Stomach (tissue), 9 donors: ENCODE measurements around the gene CNTN5. TPM values are rescaled to one million over a fixed set of nuclear protein-coding genes. Genes with fewer than 3 reads are reported as not detected.
A peak's percentile ranks its signal among the peaks of the same experiment; 100 is the strongest.
"Not testable (repeated sequence)": the region's sequence is repeated elsewhere in the genome, so short reads cannot be mapped to it uniquely, and the experiment has no call there.

Source experiments
- DNase-seq, 2 donors: peaks; one replicate each; pipeline versions ENCODE4 v3.0.0 to v3.0.0-alpha.2; 2013 to 2019
- H3K27ac ChIP-seq, 5 donors: fragments of 200-600 bp in 4 of 5; sonication (generic) in 4 of 5; one replicate each; pipeline ENCODE4 v1.5.1; 2013 to 2019; ENCODE audit warnings: mild to moderate bottlenecking in 1 of 5, moderate library complexity in 1 of 5
- H3K27me3 ChIP-seq, 3 donors: fragments of 200-600 bp; sonication (generic); one replicate each; pipeline ENCODE4 v1.5.1; 2017 to 2019; ENCODE audit warnings: mixed run types in 1 of 3
- H3K36me3 ChIP-seq, 4 donors: fragments of 200-600 bp; sonication (generic); 1 replicate in 3 of 4; 2 replicates in 1 of 4; pipeline ENCODE4 v1.5.1; 2016 to 2019
- H3K4me1 ChIP-seq, 4 donors: fragments of 200-600 bp; sonication (generic); one replicate each; pipeline ENCODE4 v1.5.1; 2016 to 2019
- H3K4me3 ChIP-seq, 4 donors: fragments of 200-600 bp; sonication (generic) in 3 of 4; one replicate each; pipeline ENCODE4 v1.5.1; 2016 to 2019; ENCODE audit warnings: mild to moderate bottlenecking in 1 of 4
- H3K9me3 ChIP-seq, 4 donors: fragments of 200-600 bp; sonication (generic); one replicate each; pipeline ENCODE4 v1.5.1; 2016 to 2019
- EP300 ChIP-seq: sonication (generic); formaldehyde crosslinking; IDR thresholded peaks from one replicate; pipeline ENCODE4 v1.6.1; 2017; ENCODE audit warnings: antibody characterized with exemption
- POLR2A ChIP-seq, 4 donors: fragments of 450-650 bp; IDR thresholded peaks; one replicate each; pipeline ENCODE4 v1.6.1; 2016; ENCODE audit warnings: antibody characterized with exemption in 4 of 4, control low read depth in 2 of 4, mild to moderate bottlenecking in 1 of 4, moderate library complexity in 1 of 4
- POLR2AphosphoS5 ChIP-seq, 3 donors: sonication (generic); formaldehyde crosslinking; IDR thresholded peaks; one replicate each; pipeline ENCODE4 v1.6.1; 2016; ENCODE audit warnings: antibody characterized with exemption in 3 of 3
- WGBS, 5 donors: extraction: QIAGEN DNeasy Blood & Tissue Kit in 3 of 5; methylation state at CpG; one replicate each; pipeline versions ENCODE4 v1.1.5 to v1.1.7; 2013 to 2018; 5-methylcytosine and 5-hydroxymethylcytosine counted together
- intact Hi-C: fragments of 100-400 bp; cut with DNase I; formaldehyde crosslinking; loops from one replicate; pipeline ENCODE4 v1.15.1; 2023; ENCODE audit warnings: low total_unique reads
- polyA plus RNA-seq, 3 donors: library from polyadenylated mRNA; stranded (reverse); fragments of 200-250 nt; gene quantifications; one replicate each; pipeline ENCODE4 v1.2.3, GENCODE V29; 2013
- total RNA-seq, 5 donors: library from RNA; depleted of rRNA; stranded (reverse); fragments of >200 nt; gene quantifications; one replicate each; pipeline versions ENCODE4 v1.1.0 to v1.2.3, GENCODE V29; 2014 to 2016
- TF ChIP-seq, protein P1 (sequence below), 7 experiments: fragments of 450-650 bp in 4 of 7; fragments of 200-600 bp in 3 of 7; sonication (generic) in 3 of 7; IDR thresholded peaks; one replicate each; pipeline ENCODE4 v1.5.1; 2016 to 2019; ENCODE audit warnings: antibody characterized with exemption in 7 of 7, control low read depth in 2 of 7, mild to moderate bottlenecking in 1 of 7
- donor health status: healthy with polysubstance abuse.
- donor health status: Bipolar disorder and iron deficiency.
- donor health status: healthy.

The CNTN5 gene
- total and polyA plus RNA-seq, 8 donors, result 0.05 to 9.9 TPM; not detected in 6

DNA sequence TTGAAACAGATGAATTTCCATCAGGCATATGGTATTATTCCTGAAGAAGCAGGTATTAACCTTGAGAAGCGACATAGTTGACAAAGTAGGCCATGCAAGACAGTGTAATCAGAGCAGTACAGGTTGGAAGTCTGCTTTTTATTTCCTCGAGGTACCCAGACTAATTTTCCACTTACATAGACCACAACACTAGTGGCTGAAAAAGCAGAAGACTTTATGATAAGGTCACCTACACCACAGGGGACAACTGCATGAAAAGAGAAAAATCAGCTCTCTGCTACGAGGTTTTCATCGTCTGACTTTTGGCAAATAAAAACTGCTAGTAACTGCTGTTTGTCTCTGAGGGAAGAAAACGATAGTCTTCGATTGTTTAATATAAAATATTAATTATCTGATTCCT is 77.5 kb downstream of the CNTN5 start:
- no peaks in the 10 kb centered on the region for H3K36me3 ChIP-seq
- 61 to 84% (median 75%) methylated on average over 6 of the region's 6 CpGs for WGBS, 5 donors
- H3K4me1 ChIP-seq, result no peaks in the 10 kb centered on the region
- H3K27ac ChIP-seq, result no peak overlapping the region
- no peak overlapping the region for H3K4me3 ChIP-seq
- no peak for TF ChIP-seq POLR2A (IDR thresholded peaks at IDR 0.05)
- TF ChIP-seq, protein P1, sequence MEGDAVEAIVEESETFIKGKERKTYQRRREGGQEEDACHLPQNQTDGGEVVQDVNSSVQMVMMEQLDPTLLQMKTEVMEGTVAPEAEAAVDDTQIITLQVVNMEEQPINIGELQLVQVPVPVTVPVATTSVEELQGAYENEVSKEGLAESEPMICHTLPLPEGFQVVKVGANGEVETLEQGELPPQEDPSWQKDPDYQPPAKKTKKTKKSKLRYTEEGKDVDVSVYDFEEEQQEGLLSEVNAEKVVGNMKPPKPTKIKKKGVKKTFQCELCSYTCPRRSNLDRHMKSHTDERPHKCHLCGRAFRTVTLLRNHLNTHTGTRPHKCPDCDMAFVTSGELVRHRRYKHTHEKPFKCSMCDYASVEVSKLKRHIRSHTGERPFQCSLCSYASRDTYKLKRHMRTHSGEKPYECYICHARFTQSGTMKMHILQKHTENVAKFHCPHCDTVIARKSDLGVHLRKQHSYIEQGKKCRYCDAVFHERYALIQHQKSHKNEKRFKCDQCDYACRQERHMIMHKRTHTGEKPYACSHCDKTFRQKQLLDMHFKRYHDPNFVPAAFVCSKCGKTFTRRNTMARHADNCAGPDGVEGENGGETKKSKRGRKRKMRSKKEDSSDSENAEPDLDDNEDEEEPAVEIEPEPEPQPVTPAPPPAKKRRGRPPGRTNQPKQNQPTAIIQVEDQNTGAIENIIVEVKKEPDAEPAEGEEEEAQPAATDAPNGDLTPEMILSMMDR (IDR thresholded peaks at IDR 0.05), result no peak
- TF ChIP-seq EP300, result no peak
- TF ChIP-seq POLR2AphosphoS5 (IDR thresholded peaks at IDR 0.05), result no peak
- DNase-seq, result no peak
- intact Hi-C loops, result no loop called here
- peaks cover 0 to 17% (median 10%) of the 10 kb centered on the region in 4 donors for H3K9me3 ChIP-seq
- no peaks in the 10 kb centered on the region for H3K27me3 ChIP-seq

- intact Hi-C loops, result no loop called here
- no peaks in the 10 kb centered on the region for H3K36me3 ChIP-seq
- no peak overlapping the region for H3K27ac ChIP-seq
- H3K4me3 ChIP-seq, result no peak overlapping the region
- 61 to 87% (median 85%) methylated on average over 1 of the region's 1 CpG for WGBS, 5 donors
- no peak for TF ChIP-seq POLR2A (IDR thresholded peaks at IDR 0.05)
- TF ChIP-seq POLR2AphosphoS5 (IDR thresholded peaks at IDR 0.05), result no peak
- TF ChIP-seq, protein P1 (IDR thresholded peaks at IDR 0.05), result no peak
- no peak for TF ChIP-seq EP300
- peak in 1 of 2 donors; percentile 6 for DNase-seq
- H3K27me3 ChIP-seq, result no peaks in the 10 kb centered on the region
- peaks cover 0 to 17% (median 11%) of the 10 kb centered on the region in 4 donors for H3K9me3 ChIP-seq
- no peaks in the 10 kb centered on the region for H3K4me1 ChIP-seq
Observed at GRCh38 chr11:99098751-99099150, 78.0 kb downstream of the CNTN5 start.

GRCh38 chr11:99117603-99118002 is 96.9 kb downstream of the CNTN5 start:
- intact Hi-C loops, result no loop called here
- 84 to 97% (median 93%) methylated on average over 2 of the region's 2 CpGs for WGBS, 5 donors
- H3K27ac ChIP-seq, result no peak overlapping the region
- H3K27me3 ChIP-seq, result no peaks in the 10 kb centered on the region
- TF ChIP-seq, protein P1 (IDR thresholded peaks at IDR 0.05), result no peak
- TF ChIP-seq POLR2AphosphoS5 (IDR thresholded peaks at IDR 0.05), result no peak
- no peak for TF ChIP-seq EP300
- no peak for TF ChIP-seq POLR2A (IDR thresholded peaks at IDR 0.05)
- no peak overlapping the region for H3K4me3 ChIP-seq
- no peaks in the 10 kb centered on the region for H3K4me1 ChIP-seq
- H3K36me3 ChIP-seq, result no peaks in the 10 kb centered on the region
- peaks cover 0 to 3% (median 0%) of the 10 kb centered on the region in 4 donors for H3K9me3 ChIP-seq
- no peak for DNase-seq

GRCh38 chr11:99133862-99134261 is 113.1 kb downstream of the CNTN5 start:
- H3K9me3 ChIP-seq, intact Hi-C loops, DNase-seq, H3K4me1 ChIP-seq, H3K27ac ChIP-seq, H3K27me3 ChIP-seq, H3K36me3 ChIP-seq, H3K4me3 ChIP-seq: not testable (repeated sequence)
- whole genome bisulfite sequencing, 5 donors, result 78 to 96% (median 95%) methylated on average over 3 of the region's 3 CpGs

GRCh38 chr11:99135508-99135907 is 114.8 kb downstream of the CNTN5 start:
- WGBS, 5 donors, result 81 to 84% (median 81%) methylated on average over 1 of the region's 1 CpG
- DNase-seq, result no peak
- intact Hi-C loops, result no loop called here

More at GRCh38 chr11:99135508-99135907, 114.8 kb downstream of the CNTN5 start:
- Histone ChIP-seq H3K4me3 (no peak overlapping the region), H3K9me3 (peaks cover 0 to 7% (median 0%) of the 10 kb centered on the region in 4 donors), H3K27me3 (no peaks in the 10 kb centered on the region), H3K27ac (no peak overlapping the region), H3K36me3 (no peaks in the 10 kb centered on the region), H3K4me1 (no peaks in the 10 kb centered on the region)
- TF ChIP-seq, protein P1 (IDR thresholded peaks at IDR 0.05), result no peak
- no peak for TF ChIP-seq EP300
